K562 (cell line): Measurements from ENCODE around the gene RCL1. TPM values are rescaled to one million over a fixed set of nuclear protein-coding genes. Genes with fewer than 3 reads are reported as not detected.

Source experiments
- ATAC-seq: fragments of 200-7000 bp; cut with Tn5 transposase; 3 replicates; pipeline ENCODE4 v1.9.1; 2020; ENCODE audit warnings: moderate library complexity
- BruUV-seq: library from RNA; stranded (reverse); fragments of 400-500 nt; replicated peaks from 2 replicates; lab custom pipeline; 2021; lab: Mats Ljungman, UMichigan
- CTCF ChIA-PET: fragments of 300-600 bp; formaldehyde crosslinking; extraction: SDS; loops from one replicate; lab custom pipeline; 2021; ENCODE audit warnings: low intra/inter-chr PET ratio; lab: Yijun Ruan, JAX
- POLR2A ChIA-PET: fragments of 300-600, 350-650 bp; sonication (Branson Sonifier 250); formaldehyde crosslinking; extraction: SDS; loops from one replicate; lab custom pipeline; 2021; ENCODE audit warnings: antibody characterized with exemption, inconsistent platforms; lab: Yijun Ruan, JAX
- DNase-seq, 4 experiments: peaks; one replicate each; pipeline versions ENCODE4 v3.0.0 to v3.0.0-alpha.2; 2011 to 2018; ENCODE audit warnings: low spot score in 3 of 4, mixed read lengths in 3 of 4; ENCODE audit errors: extremely low read depth in 1 of 4
- FAIRE-seq: peaks from 2 replicates; lab custom pipeline; 2011; peaks lifted over from hg19 to GRCh38; lab: Jason Lieb, UNC
- H2AFZ ChIP-seq: 2 replicates; pipeline ENCODE4 v1.6.0; 2011; ENCODE audit warnings: low read depth, low read length, control low read depth, inconsistent platforms
- H3K27ac ChIP-seq: fragments of 200-600 bp; 3 replicates; pipeline ENCODE4 v1.8.0; 2011; ENCODE audit warnings: low read depth, mild to moderate bottlenecking, control low read depth, inconsistent platforms, low read length, moderate library complexity, mixed read lengths; ENCODE audit errors: extremely low read depth
- H3K27me3 ChIP-seq, 2 experiments: fragments of 300-600 bp in 1 of 2; 2 replicates in 1 of 2; 3 replicates in 1 of 2; pipeline versions ENCODE4 v1.6.0 to v1.8.0; 2011; ENCODE audit warnings: inconsistent platforms in 2 of 2, low read length in 2 of 2, mild to moderate bottlenecking in 1 of 2, mixed read lengths in 1 of 2, moderate library complexity in 1 of 2; ENCODE audit not compliant: control insufficient read depth in 2 of 2, insufficient read depth in 2 of 2
- H3K36me3 ChIP-seq: fragments of 300-600 bp; 3 replicates; pipeline ENCODE4 v1.8.0; 2011; ENCODE audit warnings: mild to moderate bottlenecking, low read length, inconsistent platforms; ENCODE audit not compliant: control insufficient read depth, insufficient read depth
- H3K4me1 ChIP-seq, 2 experiments: fragments of 200-600 bp in 1 of 2; replicated peaks in 1 of 2; 2 replicates in 1 of 2; 3 replicates in 1 of 2; pipeline versions ENCODE4 v1.5.1 to v1.8.0; 2011; ENCODE audit warnings: inconsistent platforms in 2 of 2, low read length in 2 of 2, mild to moderate bottlenecking in 1 of 2, mixed read lengths in 1 of 2, moderate library complexity in 1 of 2; ENCODE audit not compliant: control insufficient read depth in 2 of 2, insufficient read depth in 2 of 2
- H3K4me2 ChIP-seq: 2 replicates; pipeline ENCODE4 v1.6.1; 2011; ENCODE audit warnings: low read length, control low read depth, inconsistent platforms, mixed read lengths; ENCODE audit not compliant: insufficient read depth
- H3K4me3 ChIP-seq: fragments of 200-600 bp; sonication (generic), shearing (Covaris generic); 2 replicates; pipeline ENCODE4 v1.5.1; 2016; ENCODE audit warnings: control low read depth, inconsistent platforms
- H3K79me2 ChIP-seq: fragments of 200-600 bp; 3 replicates; pipeline ENCODE4 v1.8.0; 2011; ENCODE audit warnings: low read length, inconsistent platforms; ENCODE audit not compliant: control insufficient read depth, insufficient read depth
- H3K9ac ChIP-seq, 2 experiments: 2 replicates each; pipeline versions ENCODE4 v1.6.0 to v1.6.1; 2011; ENCODE audit warnings: low read depth in 2 of 2, low read length in 2 of 2, control low read depth in 1 of 2, inconsistent platforms in 1 of 2, mild to moderate bottlenecking in 1 of 2, mixed read lengths in 1 of 2; ENCODE audit not compliant: insufficient read depth in 1 of 2
- H3K9me1 ChIP-seq: one replicate; pipeline ENCODE4 v1.6.0; 2011; ENCODE audit warnings: inconsistent platforms, mild to moderate bottlenecking, low read length, moderate library complexity; ENCODE audit not compliant: control insufficient read depth, insufficient read depth
- H3K9me3 ChIP-seq: replicated peaks from 2 replicates; pipeline ENCODE4 v1.5.1; 2011; ENCODE audit warnings: low read depth, low read length, inconsistent platforms; ENCODE audit not compliant: control insufficient read depth, insufficient read depth
- H4K20me1 ChIP-seq: replicated peaks from 2 replicates; pipeline ENCODE4 v1.6.1; 2011; ENCODE audit warnings: low read length, inconsistent platforms, mixed read lengths; ENCODE audit not compliant: control insufficient read depth, insufficient read depth
- ARHGAP35 ChIP-seq: fragments of 450-650 bp; IDR thresholded peaks from 2 replicates; pipeline ENCODE4 v1.6.1; 2018; ENCODE audit not compliant: partially characterized antibody
- ARID4B ChIP-seq: sonication (generic); formaldehyde crosslinking; IDR thresholded peaks from 2 replicates; pipeline ENCODE4 v1.8.0; 2022; ENCODE audit warnings: mild to moderate bottlenecking, missing genetic modification reagents
- BMI1 ChIP-seq: fragments of 150-350 bp; IDR thresholded peaks from 2 replicates; pipeline ENCODE4 v1.6.1; 2014; ENCODE audit warnings: low read length
- CCNT2 ChIP-seq: IDR thresholded peaks from 2 replicates; pipeline ENCODE4 v1.6.1; 2011; ENCODE audit warnings: borderline replicate concordance, low read depth, mild to moderate bottlenecking, moderate library complexity, mixed read lengths, low read length; ENCODE audit not compliant: insufficient read length; ENCODE audit errors: extremely low read depth
- CEBPB ChIP-seq: fragments of 450-650 bp; IDR thresholded peaks from 2 replicates; pipeline ENCODE4 v1.6.1; 2016; ENCODE audit warnings: missing genetic modification characterization, missing compliant biosample characterization
- CSDE1 ChIP-seq, 2 experiments: fragments of 450-650 bp; IDR thresholded peaks; 2 replicates each; pipeline ENCODE4 v1.6.1; 2016; ENCODE audit warnings: mild to moderate bottlenecking in 1 of 2
- FUS ChIP-seq: fragments of 200-400 bp; formaldehyde crosslinking; optimal IDR thresholded peaks from 2 replicates; pipeline ENCODE3; 2017; ENCODE audit warnings: low read depth, low read length
- MED1 ChIP-seq: sonication (generic); formaldehyde crosslinking; IDR thresholded peaks from 2 replicates; pipeline ENCODE4 v1.8.1; 2023; ENCODE audit warnings: missing genetic modification reagents, borderline replicate concordance
- MTF1 ChIP-seq: fragments of 250-450 bp; sonication (Bioruptor Pico); IDR thresholded peaks from 2 replicates; pipeline ENCODE4 v1.9.0; 2021; ENCODE audit warnings: moderate library complexity, mild to moderate bottlenecking, inconsistent platforms, borderline replicate concordance
- PBX2 ChIP-seq, 2 experiments: IDR thresholded peaks in 1 of 2; conservative IDR thresholded peaks in 1 of 2; 2 replicates each; pipeline ENCODE4 v1.6.1; 2016; ENCODE audit warnings: low read depth in 2 of 2, mild to moderate bottlenecking in 1 of 2, missing compliant biosample characterization in 1 of 2, missing genetic modification characterization in 1 of 2, moderate library complexity in 1 of 2
- SIX5 ChIP-seq, 2 experiments: IDR thresholded peaks; 2 replicates each; pipeline ENCODE4 v1.6.1; 2011; ENCODE audit warnings: low read length in 2 of 2, borderline replicate concordance in 1 of 2, low read depth in 1 of 2, mild to moderate bottlenecking in 1 of 2, moderate library complexity in 1 of 2; ENCODE audit not compliant: insufficient read depth in 1 of 2
- TCF15 ChIP-seq: fragments of 250-450 bp; sonication (Bioruptor Pico); IDR thresholded peaks from 2 replicates; pipeline ENCODE4 v1.8.0; 2022; ENCODE audit warnings: moderate library complexity, mild to moderate bottlenecking, inconsistent platforms
- ZBTB17 ChIP-seq: fragments of 450-650 bp; formaldehyde crosslinking; IDR thresholded peaks from 2 replicates; pipeline ENCODE4 v1.4.0; 2020; ENCODE audit warnings: mild to moderate bottlenecking
- ZNF316 ChIP-seq: fragments of 450-650 bp; IDR thresholded peaks from 2 replicates; pipeline ENCODE4 v1.6.1; 2016
- WGBS: fragments of 100-300 bp; shearing (Covaris generic); methylation state at CpG from one replicate; pipeline ENCODE4 v1.1.6; 2016; ENCODE audit warnings: low coverage, mixed read lengths; ENCODE audit not compliant: insufficient coverage; ENCODE audit errors: missing lambda C conversion rate; 5-methylcytosine and 5-hydroxymethylcytosine counted together
- in situ Hi-C: fragments of 300-500 bp; cut with MboI; formaldehyde crosslinking; loops from 4 replicates; pipeline ENCODE4 v1.15.0; 2018; ENCODE audit warnings: inconsistent platforms, mixed read lengths
- intact Hi-C: fragments of 100-400 bp; cut with micrococcal nuclease; formaldehyde crosslinking; loops from 2 replicates; pipeline ENCODE4 v1.14.2; 2022
- polyA plus RNA-seq, 8 experiments: library from polyadenylated mRNA; depleted of rRNA in 4 of 8; stranded (reverse) in 5 of 8; unstranded in 3 of 8; fragments of >200 nt; fragmentation: Nextera tagmentation in 2 of 8; fragmentation: Illumina TruSeq in 1 of 8; extraction: Ambion mirVana in 2 of 8; extraction: Trizol in 1 of 8; gene quantifications; 2 replicates each; pipeline versions ENCODE4 v1.2.1 to v1.2.3, GENCODE V29; 2011 to 2014; ENCODE audit warnings: inconsistent platforms in 1 of 8, missing spikeins in 1 of 8
- total RNA-seq, 7 experiments: library from RNA; depleted of rRNA in 6 of 7; stranded (reverse); fragments of >200 nt in 6 of 7; fragmentation: Illumina TruSeq in 2 of 7; extraction: Trizol in 2 of 7; gene quantifications; 2 replicates each; pipeline versions ENCODE4 v1.2.1 to v1.2.3, GENCODE V29; 2011 to 2021; ENCODE audit warnings: low replicate concordance in 1 of 7

Gene RCL1
- total and polyA plus RNA-seq, 9 of the 15 experiments (the other 6 are each of a cell fraction or from before 2014, with no cell fraction given): 24.0 to 67.7 (median 38.6) TPM

GRCh38 chr9:4743131-4743875 lies 49.4 kb upstream of the RCL1 start:
- TF ChIP-seq CSDE1 (IDR thresholded peaks at IDR 0.05) (no peak), ARHGAP35 (no peak), MED1 (no peak), MTF1 (CRISPR knock-in tag) (no peak), CCNT2 (no peak), ZBTB17 (CRISPR knock-in tag) (no peak), ZNF316 (no peak), CEBPB (tag) (no peak), PBX2 (CRISPR knock-in tag; IDR thresholded peaks at IDR 0.05; ENCODE audit: low read depth) (no peak), PBX2 (tag; conservative IDR thresholded peaks at IDR 0.05; ENCODE audit: low read depth) (no peak), SIX5 (IDR thresholded peaks at IDR 0.05; ENCODE audit: borderline replicate concordance in 1 of 2, insufficient read depth in 1 of 2, low read depth in 1 of 2, low read length in 2 of 2) (no peak), ARID4B (CRISPR knock-in tag) (no peak), TCF15 (CRISPR knock-in tag) (no peak), BMI1 (no peak), FUS (no peak)
- TF ChIP-seq, all 486 proteins: peak for 0
- FAIRE-seq (no peak), ATAC-seq (no peak), DNase-seq (no peak)
- Histone ChIP-seq H3K4me1 (peaks cover 6 to 19% of the 10 kb centered on the region in 2 experiments; a peak in 4 of 5 replicates), H3K9ac (no peak overlapping the region), H3K36me3 (0 out of 3 replicates have a peak, but pooled peaks cover 2% of the 10 kb centered on the region), H3K27me3 (no peaks in the 10 kb centered on the region), H2AFZ (no peak overlapping the region), H3K9me3 (no peaks in the 10 kb centered on the region), H3K27ac (no peak overlapping the region), H3K79me2 (peaks cover 35% of the 10 kb centered on the region), H3K9me1 (no peaks in the 10 kb centered on the region), H4K20me1 (no peaks in the 10 kb centered on the region), H3K4me3 (no peak overlapping the region), H3K4me2 (no peak overlapping the region)
- 75% methylated on average over 5 of the region's 5 CpGs for WGBS
- intact Hi-C loops: loop anchor here (5.0 to 10.0 kb wide), 2 partner anchors 66 to 359 kb away; partner anchors contain the start of gene CDC37L1
- no TSS peak for BruUV-seq
- ChIA-PET CTCF (no interaction called here), POLR2A (interaction anchor here (1.0 kb wide), 1 partner anchor 250 kb away, joined by 3 read pairs; no protein-coding TSS in a partner anchor)
- in situ Hi-C loops: loop anchor here (25.0 kb wide), 1 partner anchor 694 kb away; the partner anchor contains the start of gene PLGRKT
